ENCODE results near the gene CTBP1. TPM values are rescaled to one million over a fixed set of nuclear protein-coding genes. Genes with fewer than 3 reads are reported as not detected.

CTBP1 gene
- total RNA-seq, 1 experiment from 2014 or later = 187 TPM

- H3K9me3 ChIP-seq (ENCODE audit: low read depth, low read length, poor library complexity, severe bottlenecking) = peaks cover 10% of the 10 kb centered on the region
- H3K27ac ChIP-seq (ENCODE audit: low read depth, low read length, poor library complexity, severe bottlenecking) = no peak overlapping the region
- no peak for DNase-seq (ENCODE audit: low spot score)
- no peaks in the 10 kb centered on the region for H3K4me1 ChIP-seq (ENCODE audit: insufficient read depth, low read length, poor library complexity, severe bottlenecking)
- H3K4me3 ChIP-seq (ENCODE audit: low read depth, low read length, poor library complexity, severe bottlenecking) = no peak overlapping the region
- no peaks in the 10 kb centered on the region for H3K27me3 ChIP-seq (replicated peaks; ENCODE audit: insufficient read depth, low read depth, low read length, poor library complexity)
- TF ChIP-seq CTCF (conservative IDR thresholded peaks at IDR 0.05; ENCODE audit: low read depth, low read length) (no peak), EZH2 (IDR thresholded peaks at IDR 0.05; ENCODE audit: borderline replicate concordance, low read depth, low read length, poor library complexity, severe bottlenecking) (no peak)
- CTCF ChIA-PET = no interaction called here
- intact Hi-C loops (cut with micrococcal nuclease; ENCODE audit: unreplicated experiment) = no loop called here
- BruUV-seq (replicated peaks) = no TSS peak
- POLR2A ChIA-PET (ENCODE audit: low non-redundant PET) = no interaction called here
- no peaks in the 10 kb centered on the region for H3K36me3 ChIP-seq (ENCODE audit: insufficient read depth, low read length, poor library complexity, severe bottlenecking)
Measured at GRCh38 chr4:1259966-1260365, 11.0 kb upstream of the CTBP1 start.

GRCh38 chr4:1258457-1258856 lies 9.5 kb upstream of the CTBP1 start:
- Histone ChIP-seq H3K36me3 (ENCODE audit: insufficient read depth, low read length, poor library complexity, severe bottlenecking) (no peaks in the 10 kb centered on the region), H3K27ac (ENCODE audit: low read depth, low read length, poor library complexity, severe bottlenecking) (no peak overlapping the region), H3K27me3 (replicated peaks; ENCODE audit: insufficient read depth, low read depth, low read length, poor library complexity) (no peaks in the 10 kb centered on the region), H3K4me1 (ENCODE audit: insufficient read depth, low read length, poor library complexity, severe bottlenecking) (no peaks in the 10 kb centered on the region), H3K4me3 (ENCODE audit: low read depth, low read length, poor library complexity, severe bottlenecking) (no peak overlapping the region), H3K9me3 (ENCODE audit: low read depth, low read length, poor library complexity, severe bottlenecking) (peaks cover 24% of the 10 kb centered on the region)
- no peak for DNase-seq (ENCODE audit: low spot score)
- POLR2A ChIA-PET (ENCODE audit: low non-redundant PET) = no interaction called here
- intact Hi-C loops (cut with micrococcal nuclease; ENCODE audit: unreplicated experiment) = no loop called here
- no peak for TF ChIP-seq EZH2 (IDR thresholded peaks at IDR 0.05; ENCODE audit: borderline replicate concordance, low read depth, low read length, poor library complexity, severe bottlenecking)
- TF ChIP-seq CTCF (conservative IDR thresholded peaks at IDR 0.05; ENCODE audit: low read depth, low read length) = no peak; the same call in 1 of the 2 replicates
- BruUV-seq (replicated peaks) = no TSS peak
- CTCF ChIA-PET = no interaction called here

- no peaks in the 10 kb centered on the region for H3K4me1 ChIP-seq (ENCODE audit: insufficient read depth, low read length, poor library complexity, severe bottlenecking)
- no peak overlapping the region for H3K4me3 ChIP-seq (ENCODE audit: low read depth, low read length, poor library complexity, severe bottlenecking)
- peaks cover 49% of the 10 kb centered on the region for H3K9me3 ChIP-seq (ENCODE audit: low read depth, low read length, poor library complexity, severe bottlenecking)
- ChIA-PET POLR2A (ENCODE audit: low non-redundant PET) (no interaction called here), CTCF (no interaction called here)
- intact Hi-C loops (cut with micrococcal nuclease; ENCODE audit: unreplicated experiment) = no loop called here
- BruUV-seq (replicated peaks) = no TSS peak
- no peak overlapping the region for H3K27ac ChIP-seq (ENCODE audit: low read depth, low read length, poor library complexity, severe bottlenecking)
- no peaks in the 10 kb centered on the region for H3K27me3 ChIP-seq (replicated peaks; ENCODE audit: insufficient read depth, low read depth, low read length, poor library complexity)
- H3K36me3 ChIP-seq (ENCODE audit: insufficient read depth, low read length, poor library complexity, severe bottlenecking) = peaks cover 12% of the 10 kb centered on the region
- TF ChIP-seq CTCF (conservative IDR thresholded peaks at IDR 0.05; ENCODE audit: low read depth, low read length) (no peak), EZH2 (IDR thresholded peaks at IDR 0.05; ENCODE audit: borderline replicate concordance, low read depth, low read length, poor library complexity, severe bottlenecking) (no peak)
- no peak for DNase-seq (ENCODE audit: low spot score)
Measured at GRCh38 chr4:1255699-1256098, 6.8 kb upstream of the CTBP1 start.

Data from A673 (cell line).